ENCODE data around the gene SLC15A5.

Gene SLC15A5

GRCh38 chr12:16271062-16271461, 6.4 kb downstream of the SLC15A5 start:
- DNase-seq (ENCODE audit: low spot score) (no peak), ATAC-seq (ENCODE audit: low read depth) (no peak)
- Histone ChIP-seq H3K4me3 (ENCODE audit: severe bottlenecking) (no peak overlapping the region), H3K9me3 (ENCODE audit: severe bottlenecking) (no peaks in the 10 kb centered on the region), H3K4me1 (ENCODE audit: insufficient read depth, poor library complexity, severe bottlenecking) (no peaks in the 10 kb centered on the region), H3K27me3 (ENCODE audit: insufficient read depth, poor library complexity, severe bottlenecking) (no peaks in the 10 kb centered on the region), H3K27ac (ENCODE audit: poor library complexity, severe bottlenecking) (no peak overlapping the region), H3K36me3 (ENCODE audit: low read depth) (no peaks in the 10 kb centered on the region)
- no peak for TF ChIP-seq CTCF (IDR thresholded peaks at IDR 0.05; ENCODE audit: poor library complexity, severe bottlenecking)

GRCh38 chr12:16269946-16270345, 7.5 kb downstream of the SLC15A5 start:
- TF ChIP-seq CTCF (IDR thresholded peaks at IDR 0.05; ENCODE audit: poor library complexity, severe bottlenecking), result no peak
- Histone ChIP-seq H3K27ac (ENCODE audit: poor library complexity, severe bottlenecking) (no peak overlapping the region), H3K4me1 (ENCODE audit: insufficient read depth, poor library complexity, severe bottlenecking) (no peaks in the 10 kb centered on the region), H3K27me3 (ENCODE audit: insufficient read depth, poor library complexity, severe bottlenecking) (no peaks in the 10 kb centered on the region), H3K36me3 (ENCODE audit: low read depth) (no peaks in the 10 kb centered on the region), H3K4me3 (ENCODE audit: severe bottlenecking) (no peak overlapping the region), H3K9me3 (ENCODE audit: severe bottlenecking) (no peaks in the 10 kb centered on the region)
- ATAC-seq (ENCODE audit: low read depth) (no peak), DNase-seq (ENCODE audit: low spot score) (no peak)

GRCh38 chr12:16266085-16266484, 11.4 kb downstream of the SLC15A5 start:
- Histone ChIP-seq H3K4me3 (ENCODE audit: severe bottlenecking) (no peak overlapping the region), H3K9me3 (ENCODE audit: severe bottlenecking) (no peaks in the 10 kb centered on the region), H3K27me3 (ENCODE audit: insufficient read depth, poor library complexity, severe bottlenecking) (no peaks in the 10 kb centered on the region), H3K36me3 (ENCODE audit: low read depth) (no peaks in the 10 kb centered on the region), H3K4me1 (ENCODE audit: insufficient read depth, poor library complexity, severe bottlenecking) (no peaks in the 10 kb centered on the region), H3K27ac (ENCODE audit: poor library complexity, severe bottlenecking) (no peak overlapping the region)
- ATAC-seq (ENCODE audit: low read depth) (no peak), DNase-seq (ENCODE audit: low spot score) (no peak)
- TF ChIP-seq CTCF (IDR thresholded peaks at IDR 0.05; ENCODE audit: poor library complexity, severe bottlenecking), result no peak

GRCh38 chr12:16261944-16262475, 15.5 kb downstream of the SLC15A5 start:
- no peak for ATAC-seq (ENCODE audit: low read depth)
- Histone ChIP-seq H3K9me3 (ENCODE audit: severe bottlenecking) (no peaks in the 10 kb centered on the region), H3K36me3 (ENCODE audit: low read depth) (no peaks in the 10 kb centered on the region), H3K27me3 (ENCODE audit: insufficient read depth, poor library complexity, severe bottlenecking) (no peaks in the 10 kb centered on the region), H3K4me3 (ENCODE audit: severe bottlenecking) (no peak overlapping the region), H3K4me1 (ENCODE audit: insufficient read depth, poor library complexity, severe bottlenecking) (no peaks in the 10 kb centered on the region), H3K27ac (ENCODE audit: poor library complexity, severe bottlenecking) (no peak overlapping the region)
- no peak for TF ChIP-seq CTCF (IDR thresholded peaks at IDR 0.05; ENCODE audit: poor library complexity, severe bottlenecking)
- DNase-seq (ENCODE audit: low spot score), result no peak

GRCh38 chr12:16260206-16260605, 17.3 kb downstream of the SLC15A5 start:
- DNase-seq (ENCODE audit: low spot score) (no peak), ATAC-seq (ENCODE audit: low read depth) (no peak)
- Histone ChIP-seq H3K36me3 (ENCODE audit: low read depth) (no peaks in the 10 kb centered on the region), H3K4me3 (ENCODE audit: severe bottlenecking) (no peak overlapping the region), H3K9me3 (ENCODE audit: severe bottlenecking) (no peaks in the 10 kb centered on the region), H3K27me3 (ENCODE audit: insufficient read depth, poor library complexity, severe bottlenecking) (no peaks in the 10 kb centered on the region), H3K4me1 (ENCODE audit: insufficient read depth, poor library complexity, severe bottlenecking) (no peaks in the 10 kb centered on the region), H3K27ac (ENCODE audit: poor library complexity, severe bottlenecking) (no peak overlapping the region)
- TF ChIP-seq CTCF (IDR thresholded peaks at IDR 0.05; ENCODE audit: poor library complexity, severe bottlenecking), result no peak
